Liver (tissue), 9 donors: ENCODE measurements around the gene PRC1. TPM values are rescaled to one million over a fixed set of nuclear protein-coding genes. Genes with fewer than 3 reads are reported as not detected.

ENCODE experiments used
- DNase-seq: peaks from one replicate; pipeline ENCODE4 v3.0.0-alpha.2; 2017; ENCODE audit warnings: low spot score
- H3K27ac ChIP-seq, 2 donors: one replicate each; pipeline ENCODE4 v1.7.0; 2013; ENCODE audit warnings: inconsistent platforms in 2 of 2, low read length in 2 of 2, control low read depth in 1 of 2, low read depth in 1 of 2, mild to moderate bottlenecking in 1 of 2
- H3K27me3 ChIP-seq, 4 donors: one replicate each; pipeline versions ENCODE4 v1.6.1 to v1.7.0; 2013; ENCODE audit warnings: low read length in 3 of 4, inconsistent platforms in 1 of 4, mild to moderate bottlenecking in 1 of 4, moderate library complexity in 1 of 4; ENCODE audit not compliant: control insufficient read depth in 4 of 4, insufficient read depth in 4 of 4
- H3K36me3 ChIP-seq, 4 donors: one replicate each; pipeline versions ENCODE4 v1.6.1 to v1.7.0; 2013; ENCODE audit warnings: low read length in 3 of 4, mild to moderate bottlenecking in 3 of 4, low read depth in 1 of 4, moderate library complexity in 1 of 4; ENCODE audit not compliant: control insufficient read depth in 4 of 4, insufficient read depth in 3 of 4
- H3K4me1 ChIP-seq, 4 donors: one replicate each; pipeline versions ENCODE4 v1.6.1 to v1.7.0; 2013; ENCODE audit warnings: low read length in 3 of 4, mild to moderate bottlenecking in 3 of 4, moderate library complexity in 1 of 4; ENCODE audit not compliant: control insufficient read depth in 4 of 4, insufficient read depth in 4 of 4
- H3K4me3 ChIP-seq, 3 donors: one replicate each; pipeline versions ENCODE4 v1.6.1 to v1.7.0; 2013; ENCODE audit warnings: low read length in 3 of 3, control low read depth in 1 of 3, low read depth in 1 of 3, mild to moderate bottlenecking in 1 of 3
- H3K9ac ChIP-seq, 2 donors: one replicate each; pipeline ENCODE4 v1.7.0; 2013; ENCODE audit warnings: low read length in 2 of 2, mild to moderate bottlenecking in 2 of 2, moderate library complexity in 2 of 2, control low read depth in 1 of 2, low read depth in 1 of 2
- H3K9me3 ChIP-seq, 4 donors: one replicate each; pipeline versions ENCODE4 v1.6.1 to v1.7.0; 2013; ENCODE audit warnings: low read length in 3 of 4; ENCODE audit not compliant: control insufficient read depth in 4 of 4
- ATF3 ChIP-seq: IDR thresholded peaks from 2 replicates; pipeline ENCODE4 v1.6.1; 2016; ENCODE audit warnings: antibody characterized with exemption
- EGR1 ChIP-seq, 2 donors: IDR thresholded peaks; 2 replicates each; pipeline ENCODE4 v1.6.1; 2016 to 2018; ENCODE audit warnings: antibody characterized with exemption in 2 of 2, low read depth in 2 of 2
- FOXA1 ChIP-seq: IDR thresholded peaks from 2 replicates; pipeline ENCODE4 v1.6.1; 2016; ENCODE audit warnings: antibody characterized with exemption
- FOXA2 ChIP-seq: IDR thresholded peaks from 2 replicates; pipeline ENCODE4 v1.6.1; 2016; ENCODE audit warnings: antibody characterized with exemption
- GABPA ChIP-seq, 2 donors: IDR thresholded peaks in 1 of 2; conservative IDR thresholded peaks in 1 of 2; 2 replicates each; pipeline ENCODE4 v1.6.1; 2016; ENCODE audit warnings: antibody characterized with exemption in 2 of 2, mild to moderate bottlenecking in 1 of 2, moderate library complexity in 1 of 2
- HNF4A ChIP-seq, 2 donors: conservative IDR thresholded peaks; 2 replicates each; pipeline ENCODE4 v1.6.1; 2016; ENCODE audit warnings: antibody characterized with exemption in 2 of 2, mild to moderate bottlenecking in 2 of 2
- HNF4G ChIP-seq: IDR thresholded peaks from 2 replicates; pipeline ENCODE4 v1.6.1; 2016; ENCODE audit warnings: antibody characterized with exemption
- NR2F2 ChIP-seq: IDR thresholded peaks from 2 replicates; pipeline ENCODE4 v1.6.1; 2016; ENCODE audit warnings: antibody characterized with exemption
- RAD21 ChIP-seq, 2 donors: IDR thresholded peaks; 2 replicates each; pipeline ENCODE4 v1.6.1; 2016; ENCODE audit warnings: antibody characterized with exemption in 2 of 2, mild to moderate bottlenecking in 2 of 2
- REST ChIP-seq: IDR thresholded peaks from 2 replicates; pipeline ENCODE4 v1.6.1; 2016; ENCODE audit warnings: antibody characterized with exemption, mild to moderate bottlenecking
- RXRA ChIP-seq, 2 donors: IDR thresholded peaks; 2 replicates each; pipeline ENCODE4 v1.6.1; 2017 to 2018; ENCODE audit warnings: antibody characterized with exemption in 2 of 2, mild to moderate bottlenecking in 1 of 2
- SP1 ChIP-seq: IDR thresholded peaks from 2 replicates; pipeline ENCODE4 v1.6.1; 2018; ENCODE audit warnings: antibody characterized with exemption, mild to moderate bottlenecking
- TAF1 ChIP-seq: conservative IDR thresholded peaks from 2 replicates; pipeline ENCODE4 v1.6.1; 2016; ENCODE audit warnings: antibody characterized with exemption, mild to moderate bottlenecking
- YY1 ChIP-seq: IDR thresholded peaks from 2 replicates; pipeline ENCODE4 v1.6.1; 2016; ENCODE audit warnings: antibody characterized with exemption, mild to moderate bottlenecking
- WGBS: extraction: QIAGEN DNeasy Blood & Tissue Kit; methylation state at CpG from one replicate; pipeline ENCODE4 v1.1.7; 2013; 5-methylcytosine and 5-hydroxymethylcytosine counted together
- polyA plus RNA-seq, 2 donors: library from polyadenylated mRNA; stranded (reverse) in 1 of 2; unstranded in 1 of 2; fragments of 200-250 nt in 1 of 2; fragments of >200 nt in 1 of 2; fragmentation: Nextera tagmentation in 1 of 2; extraction: Ambion mirVana in 1 of 2; gene quantifications; one replicate each; pipeline versions ENCODE4 v1.2.1 to v1.2.3, GENCODE V29; 2013 to 2015
- total RNA-seq, 2 donors: library from RNA; depleted of rRNA; stranded (reverse); fragments of >200 nt; gene quantifications; one replicate each; pipeline ENCODE4 v1.2.3, GENCODE V29; 2014
- TF ChIP-seq, protein P1 (sequence below): IDR thresholded peaks from 2 replicates; pipeline ENCODE4 v1.6.1; 2016; ENCODE audit warnings: antibody characterized with exemption
- TF ChIP-seq, protein P2 (sequence below): IDR thresholded peaks from 2 replicates; pipeline ENCODE4 v1.6.1; 2016; ENCODE audit warnings: antibody characterized with exemption
- TF ChIP-seq, protein P3 (sequence below): fragments of 150-350 bp; IDR thresholded peaks from 2 replicates; pipeline ENCODE4 v1.5.1; 2017; ENCODE audit warnings: improper control_type of control experiment, low read depth, low read length; ENCODE audit not compliant: missing input control
- donor health status: healthy.
- donor health status: healthy.
- donor health status: healthy.
- donor health status: healthy.
- donor health status: healthy.

The PRC1 gene
- total and polyA plus RNA-seq, 4 donors, result 2.1 to 128 (median 5.6) TPM

GRCh38 chr15:90945091-90945490, 49.2 kb downstream of the PRC1 start (continued):
- TF ChIP-seq, protein P1, sequence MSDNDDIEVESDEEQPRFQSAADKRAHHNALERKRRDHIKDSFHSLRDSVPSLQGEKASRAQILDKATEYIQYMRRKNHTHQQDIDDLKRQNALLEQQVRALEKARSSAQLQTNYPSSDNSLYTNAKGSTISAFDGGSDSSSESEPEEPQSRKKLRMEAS, result no peak
- TF ChIP-seq FOXA1 (no peak), NR2F2 (no peak), HNF4G (no peak)

DNA sequence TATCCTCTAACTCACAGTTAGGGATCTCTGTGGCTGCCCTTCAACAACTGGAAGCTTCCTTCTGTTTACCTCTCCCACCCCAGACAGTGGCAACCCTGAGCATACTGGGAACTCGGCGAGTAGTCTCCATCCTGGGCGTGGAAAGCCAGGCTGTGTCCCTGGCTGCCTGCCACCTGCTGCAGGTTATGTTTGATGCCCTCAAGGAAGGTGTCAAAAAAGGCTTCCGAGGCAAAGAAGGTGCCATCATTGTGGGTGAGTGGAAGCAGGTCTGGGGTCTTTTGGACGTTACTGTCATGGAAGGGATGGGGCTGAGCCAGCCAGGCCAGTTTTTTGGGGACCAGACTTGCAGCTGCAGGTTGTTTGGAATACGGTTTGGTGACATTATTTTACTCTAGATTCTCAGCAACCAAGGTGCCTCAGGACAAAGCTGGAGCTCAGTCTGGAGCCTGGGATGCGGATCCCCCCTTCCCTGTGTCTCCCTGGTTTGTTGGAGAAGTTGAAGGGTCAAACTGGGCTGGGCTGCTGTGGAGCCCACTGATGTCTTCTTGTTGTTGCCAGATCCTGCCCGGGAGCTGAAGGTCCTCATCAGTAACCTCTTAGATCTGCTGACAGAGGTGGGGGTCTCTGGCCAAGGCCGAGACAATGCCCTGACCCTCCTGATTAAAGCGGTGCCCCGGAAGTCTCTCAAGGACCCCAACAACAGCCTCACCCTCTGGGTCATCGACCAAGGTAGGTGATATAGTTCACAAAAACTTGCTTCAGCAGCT, 51.8 kb downstream of the PRC1 start:
- Histone ChIP-seq H3K36me3 (peaks cover 30 to 63% (median 44%) of the 10 kb centered on the region in 4 donors), H3K4me1 (no peaks in the 10 kb centered on the region), H3K9me3 (no peaks in the 10 kb centered on the region), H3K27ac (no peak overlapping the region), H3K4me3 (no peak overlapping the region), H3K27me3 (no peaks in the 10 kb centered on the region), H3K9ac (no peak overlapping the region)
- no peak for DNase-seq
- TF ChIP-seq, protein P2, sequence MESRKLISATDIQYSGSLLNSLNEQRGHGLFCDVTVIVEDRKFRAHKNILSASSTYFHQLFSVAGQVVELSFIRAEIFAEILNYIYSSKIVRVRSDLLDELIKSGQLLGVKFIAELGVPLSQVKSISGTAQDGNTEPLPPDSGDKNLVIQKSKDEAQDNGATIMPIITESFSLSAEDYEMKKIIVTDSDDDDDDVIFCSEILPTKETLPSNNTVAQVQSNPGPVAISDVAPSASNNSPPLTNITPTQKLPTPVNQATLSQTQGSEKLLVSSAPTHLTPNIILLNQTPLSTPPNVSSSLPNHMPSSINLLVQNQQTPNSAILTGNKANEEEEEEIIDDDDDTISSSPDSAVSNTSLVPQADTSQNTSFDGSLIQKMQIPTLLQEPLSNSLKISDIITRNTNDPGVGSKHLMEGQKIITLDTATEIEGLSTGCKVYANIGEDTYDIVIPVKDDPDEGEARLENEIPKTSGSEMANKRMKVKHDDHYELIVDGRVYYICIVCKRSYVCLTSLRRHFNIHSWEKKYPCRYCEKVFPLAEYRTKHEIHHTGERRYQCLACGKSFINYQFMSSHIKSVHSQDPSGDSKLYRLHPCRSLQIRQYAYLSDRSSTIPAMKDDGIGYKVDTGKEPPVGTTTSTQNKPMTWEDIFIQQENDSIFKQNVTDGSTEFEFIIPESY, result no peak
- no peak for TF ChIP-seq SP1
- TF ChIP-seq, protein P3, sequence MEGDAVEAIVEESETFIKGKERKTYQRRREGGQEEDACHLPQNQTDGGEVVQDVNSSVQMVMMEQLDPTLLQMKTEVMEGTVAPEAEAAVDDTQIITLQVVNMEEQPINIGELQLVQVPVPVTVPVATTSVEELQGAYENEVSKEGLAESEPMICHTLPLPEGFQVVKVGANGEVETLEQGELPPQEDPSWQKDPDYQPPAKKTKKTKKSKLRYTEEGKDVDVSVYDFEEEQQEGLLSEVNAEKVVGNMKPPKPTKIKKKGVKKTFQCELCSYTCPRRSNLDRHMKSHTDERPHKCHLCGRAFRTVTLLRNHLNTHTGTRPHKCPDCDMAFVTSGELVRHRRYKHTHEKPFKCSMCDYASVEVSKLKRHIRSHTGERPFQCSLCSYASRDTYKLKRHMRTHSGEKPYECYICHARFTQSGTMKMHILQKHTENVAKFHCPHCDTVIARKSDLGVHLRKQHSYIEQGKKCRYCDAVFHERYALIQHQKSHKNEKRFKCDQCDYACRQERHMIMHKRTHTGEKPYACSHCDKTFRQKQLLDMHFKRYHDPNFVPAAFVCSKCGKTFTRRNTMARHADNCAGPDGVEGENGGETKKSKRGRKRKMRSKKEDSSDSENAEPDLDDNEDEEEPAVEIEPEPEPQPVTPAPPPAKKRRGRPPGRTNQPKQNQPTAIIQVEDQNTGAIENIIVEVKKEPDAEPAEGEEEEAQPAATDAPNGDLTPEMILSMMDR, result no peak
- no peak for TF ChIP-seq HNF4G
- TF ChIP-seq, protein P1, result no peak
- no peak for TF ChIP-seq ATF3
- no peak for TF ChIP-seq YY1
- no peak for TF ChIP-seq FOXA2
- no peak for TF ChIP-seq GABPA (IDR thresholded peaks at IDR 0.05 in 1 of 2, conservative IDR thresholded peaks at IDR 0.05 in 1 of 2)
- no peak for TF ChIP-seq NR2F2
- TF ChIP-seq TAF1, result no peak
- TF ChIP-seq HNF4A (conservative IDR thresholded peaks at IDR 0.05), result no peak
- no peak for TF ChIP-seq EGR1 (IDR thresholded peaks at IDR 0.05; ENCODE audit: low read depth in 2 of 2)
- no peak for TF ChIP-seq RXRA (IDR thresholded peaks at IDR 0.05)
- TF ChIP-seq FOXA1, result no peak
- 94% methylated on average over 12 of the region's 12 CpGs for WGBS

DNA sequence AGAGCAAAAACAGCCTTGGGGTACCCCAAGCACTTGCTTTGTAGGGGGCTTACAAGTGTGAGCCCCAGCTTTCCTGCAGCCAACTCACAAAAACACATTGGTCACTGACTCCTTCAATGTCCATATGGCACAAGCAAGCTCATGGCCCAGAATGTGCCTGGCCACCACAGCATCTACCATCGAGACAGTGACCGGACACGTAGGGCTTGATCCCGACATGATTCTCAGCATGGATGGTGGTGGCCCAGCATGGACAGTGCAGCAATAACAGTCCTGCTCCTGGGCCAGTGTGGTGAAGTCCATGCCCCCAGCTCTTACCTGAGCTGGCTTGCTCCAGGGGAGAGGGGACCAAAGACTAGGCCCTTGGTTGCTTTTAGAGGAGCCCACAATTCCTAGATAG, 53.3 kb downstream of the PRC1 start:
- Histone ChIP-seq H3K9ac (no peak overlapping the region), H3K4me3 (no peak overlapping the region), H3K4me1 (peaks cover 0 to 3% (median 2%) of the 10 kb centered on the region in 4 donors), H3K36me3 (peaks cover 27 to 50% (median 37%) of the 10 kb centered on the region in 4 donors), H3K27ac (no peak overlapping the region), H3K9me3 (no peaks in the 10 kb centered on the region), H3K27me3 (no peaks in the 10 kb centered on the region)
- WGBS, result 98% methylated on average over 4 of the region's 4 CpGs
- no peak for DNase-seq
- no peak for TF ChIP-seq YY1
- no peak for TF ChIP-seq GABPA (IDR thresholded peaks at IDR 0.05 in 1 of 2, conservative IDR thresholded peaks at IDR 0.05 in 1 of 2)
- TF ChIP-seq, protein P1, result no peak
- TF ChIP-seq EGR1 (IDR thresholded peaks at IDR 0.05; ENCODE audit: low read depth in 2 of 2), result no peak
- no peak for TF ChIP-seq HNF4G
- TF ChIP-seq, protein P3, result no peak
- no peak for TF ChIP-seq RAD21 (IDR thresholded peaks at IDR 0.05)
- no peak for TF ChIP-seq RXRA (IDR thresholded peaks at IDR 0.05)
- TF ChIP-seq ATF3, result no peak
- TF ChIP-seq REST, result no peak
- no peak for TF ChIP-seq NR2F2
